ENCODE data around the gene GALNT1.

Gene GALNT1

GRCh38 chr18:35707247-35707646, 125.7 kb downstream of the GALNT1 start:
- no peak for DNase-seq (ENCODE audit: low read depth)
- TF ChIP-seq, protein P1, sequence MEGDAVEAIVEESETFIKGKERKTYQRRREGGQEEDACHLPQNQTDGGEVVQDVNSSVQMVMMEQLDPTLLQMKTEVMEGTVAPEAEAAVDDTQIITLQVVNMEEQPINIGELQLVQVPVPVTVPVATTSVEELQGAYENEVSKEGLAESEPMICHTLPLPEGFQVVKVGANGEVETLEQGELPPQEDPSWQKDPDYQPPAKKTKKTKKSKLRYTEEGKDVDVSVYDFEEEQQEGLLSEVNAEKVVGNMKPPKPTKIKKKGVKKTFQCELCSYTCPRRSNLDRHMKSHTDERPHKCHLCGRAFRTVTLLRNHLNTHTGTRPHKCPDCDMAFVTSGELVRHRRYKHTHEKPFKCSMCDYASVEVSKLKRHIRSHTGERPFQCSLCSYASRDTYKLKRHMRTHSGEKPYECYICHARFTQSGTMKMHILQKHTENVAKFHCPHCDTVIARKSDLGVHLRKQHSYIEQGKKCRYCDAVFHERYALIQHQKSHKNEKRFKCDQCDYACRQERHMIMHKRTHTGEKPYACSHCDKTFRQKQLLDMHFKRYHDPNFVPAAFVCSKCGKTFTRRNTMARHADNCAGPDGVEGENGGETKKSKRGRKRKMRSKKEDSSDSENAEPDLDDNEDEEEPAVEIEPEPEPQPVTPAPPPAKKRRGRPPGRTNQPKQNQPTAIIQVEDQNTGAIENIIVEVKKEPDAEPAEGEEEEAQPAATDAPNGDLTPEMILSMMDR (IDR thresholded peaks at IDR 0.05; ENCODE audit: control insufficient read depth, insufficient read depth, low read depth, low read length, missing control alignments) = no peak
- H3K4me3 ChIP-seq (ENCODE audit: control insufficient read depth, low read depth, low read length) = no peak overlapping the region

DNA sequence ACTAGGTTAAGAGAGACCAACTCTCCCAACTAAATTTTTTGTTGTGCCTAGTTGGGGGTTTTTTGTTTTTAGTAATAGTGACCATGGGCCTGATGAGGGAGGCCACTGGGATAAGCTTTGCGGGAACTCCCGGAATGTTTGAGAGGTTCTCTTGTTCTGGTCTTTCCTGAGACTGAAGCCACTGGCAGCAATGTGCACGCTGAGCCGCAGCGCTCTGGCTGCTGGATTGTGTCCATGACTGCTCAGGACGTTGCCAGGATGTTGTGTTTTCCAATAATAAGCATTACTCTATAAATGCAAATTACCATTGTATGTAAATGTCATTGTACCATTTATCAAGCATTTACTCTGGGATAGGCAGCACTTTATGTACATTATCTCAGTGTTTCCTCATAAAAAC, 126.1 kb downstream of the GALNT1 start:
- no peak overlapping the region for H3K4me3 ChIP-seq (ENCODE audit: control insufficient read depth, low read depth, low read length)
- no peak for DNase-seq (ENCODE audit: low read depth)
- TF ChIP-seq, protein P1 (IDR thresholded peaks at IDR 0.05; ENCODE audit: control insufficient read depth, insufficient read depth, low read depth, low read length, missing control alignments) = no peak

DNA sequence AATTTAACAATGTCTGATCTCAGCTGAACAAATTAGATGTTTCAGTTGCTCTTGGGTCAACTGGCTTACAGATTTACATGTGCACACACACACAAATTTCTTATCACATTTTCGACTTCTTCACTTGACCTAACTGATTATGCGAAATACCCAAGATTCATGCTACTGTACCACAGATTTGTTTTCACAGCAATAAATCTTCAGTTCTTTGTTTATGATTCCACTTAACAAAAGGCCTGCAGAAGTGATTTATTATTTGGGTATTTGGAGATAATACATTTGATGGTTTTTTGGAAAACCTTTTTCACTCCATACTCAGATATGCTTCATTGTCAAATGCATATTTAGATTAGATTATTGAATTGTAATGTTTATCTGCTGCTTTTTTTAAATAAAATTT, 129.0 kb downstream of the GALNT1 start:
- TF ChIP-seq, protein P1 (IDR thresholded peaks at IDR 0.05; ENCODE audit: control insufficient read depth, insufficient read depth, low read depth, low read length, missing control alignments) = no peak

GRCh38 chr18:35711227-35711626, 129.7 kb downstream of the GALNT1 start:
- TF ChIP-seq, protein P1 (IDR thresholded peaks at IDR 0.05; ENCODE audit: control insufficient read depth, insufficient read depth, low read depth, low read length, missing control alignments) = no peak
- H3K4me3 ChIP-seq (ENCODE audit: control insufficient read depth, low read depth, low read length) = no peak overlapping the region
- no peak for DNase-seq (ENCODE audit: low read depth)

More for the DNA sequence above, 129.0 kb downstream of the GALNT1 start:
- no peak for DNase-seq (ENCODE audit: low read depth)
- H3K4me3 ChIP-seq (ENCODE audit: control insufficient read depth, low read depth, low read length) = no peak overlapping the region

DNA sequence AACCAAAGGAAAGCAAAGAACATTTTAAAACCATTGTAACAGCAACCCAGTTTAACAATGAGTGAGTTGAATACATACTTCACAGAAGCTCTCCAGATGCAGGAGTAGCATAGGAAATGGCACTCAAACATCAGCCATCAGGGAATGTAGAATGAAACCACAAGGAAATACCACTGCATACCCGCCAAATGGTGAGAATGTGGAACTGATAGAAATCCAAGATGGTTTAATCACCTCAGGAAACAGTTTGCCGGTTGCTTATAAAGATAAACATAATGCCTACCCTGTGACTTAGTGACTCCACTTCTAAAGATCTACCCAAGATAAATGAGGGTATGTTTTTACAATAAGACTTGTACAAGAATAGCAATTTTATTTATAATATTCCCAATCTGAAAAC, 132.0 kb downstream of the GALNT1 start:
- peak; percentile 46 for DNase-seq (ENCODE audit: low read depth)
- TF ChIP-seq, protein P1 (IDR thresholded peaks at IDR 0.05; ENCODE audit: control insufficient read depth, insufficient read depth, low read depth, low read length, missing control alignments) = no peak
- H3K4me3 ChIP-seq (ENCODE audit: control insufficient read depth, low read depth, low read length) = no peak overlapping the region

GRCh38 chr18:35714539-35714938, 133.0 kb downstream of the GALNT1 start:
- DNase-seq (ENCODE audit: low read depth) = no peak
- TF ChIP-seq, protein P1 (IDR thresholded peaks at IDR 0.05; ENCODE audit: control insufficient read depth, insufficient read depth, low read depth, low read length, missing control alignments) = no peak
- no peak overlapping the region for H3K4me3 ChIP-seq (ENCODE audit: control insufficient read depth, low read depth, low read length)

DNA sequence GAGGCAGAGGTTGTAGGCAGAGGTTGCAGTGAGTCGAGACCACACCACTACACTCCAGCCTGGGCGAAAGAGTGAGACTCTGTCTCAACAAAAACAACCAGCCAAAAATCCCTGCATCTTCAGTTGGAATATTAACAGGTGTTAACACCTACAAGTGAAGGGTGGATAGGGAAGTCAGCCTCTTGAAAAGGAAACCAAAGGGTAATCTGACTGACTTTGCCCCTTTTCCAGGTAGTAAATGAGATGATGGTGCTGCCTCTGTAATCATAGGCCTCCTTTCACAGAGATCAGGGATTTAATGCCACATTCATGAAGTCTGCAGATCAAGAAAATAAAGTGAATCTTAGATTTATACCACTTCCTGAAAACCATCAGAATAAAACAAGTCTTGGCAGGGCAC, 133.6 kb downstream of the GALNT1 start:
- H3K4me3 ChIP-seq (ENCODE audit: control insufficient read depth, low read depth, low read length) = no peak overlapping the region
- DNase-seq (ENCODE audit: low read depth) = no peak
- TF ChIP-seq, protein P1 (IDR thresholded peaks at IDR 0.05; ENCODE audit: control insufficient read depth, insufficient read depth, low read depth, low read length, missing control alignments) = no peak

Data from AG09309 (cell line).